HEK293T (cell line): Measurements from ENCODE around the gene ITGA1.

Experiments used
- ARNT ChIP-seq: fragments of 450-650 bp; IDR thresholded peaks from 2 replicates; pipeline ENCODE4 v1.6.1; 2017; ENCODE audit warnings: mild to moderate bottlenecking
- BHLHE40 ChIP-seq: fragments of 450-650 bp; IDR thresholded peaks from 2 replicates; pipeline ENCODE4 v1.6.1; 2016; ENCODE audit warnings: mild to moderate bottlenecking, moderate library complexity, borderline replicate concordance
- CTBP1 ChIP-seq: fragments of 450-650 bp; IDR thresholded peaks from 2 replicates; pipeline ENCODE4 v1.6.1; 2016; ENCODE audit warnings: borderline replicate concordance
- ELF4 ChIP-seq: fragments of 450-650 bp; IDR thresholded peaks from 2 replicates; pipeline ENCODE4 v1.6.1; 2017; ENCODE audit warnings: antibody characterized with exemption
- FOXK2 ChIP-seq: fragments of 450-650 bp; IDR thresholded peaks from 2 replicates; pipeline ENCODE4 v1.6.1; 2016; ENCODE audit warnings: mild to moderate bottlenecking
- FOXM1 ChIP-seq: fragments of 450-650 bp; IDR thresholded peaks from 2 replicates; pipeline ENCODE4 v1.6.1; 2017; ENCODE audit warnings: mild to moderate bottlenecking, borderline replicate concordance
- L3MBTL2 ChIP-seq: fragments of 450-650 bp; conservative IDR thresholded peaks from 2 replicates; pipeline ENCODE4 v1.6.1; 2016; ENCODE audit warnings: mild to moderate bottlenecking
- PKNOX1 ChIP-seq: fragments of 450-650 bp; IDR thresholded peaks from 2 replicates; pipeline ENCODE4 v1.6.1; 2016
- SP1 ChIP-seq: fragments of 450-650 bp; IDR thresholded peaks from 2 replicates; pipeline ENCODE4 v1.6.1; 2017
- SUZ12 ChIP-seq: fragments of 450-650 bp; IDR thresholded peaks from 2 replicates; pipeline ENCODE4 v1.6.1; 2016; ENCODE audit warnings: mild to moderate bottlenecking
- ZNF384 ChIP-seq: fragments of 450-650 bp; IDR thresholded peaks from 2 replicates; pipeline ENCODE4 v1.6.1; 2016

- no peak for TF ChIP-seq SP1
- TF ChIP-seq FOXM1, result no peak
- TF ChIP-seq ELF4, result no peak
- no peak for TF ChIP-seq L3MBTL2
- no peak for TF ChIP-seq ARNT
- TF ChIP-seq PKNOX1, result no peak
- TF ChIP-seq ZNF384, result no peak
- TF ChIP-seq CTBP1, result no peak
- no peak for TF ChIP-seq FOXK2
- no peak for TF ChIP-seq BHLHE40
- no peak for TF ChIP-seq SUZ12
Measured at GRCh38 chr5:52786391-52786790, 1.3 kb upstream of the ITGA1 start.
